NCI-H1092 treated with DMSO at 0.1 percent for 48 hours (cell line): ENCODE measurements around the gene CLEC16A.
"Not testable (repeated sequence)": the region's sequence is repeated elsewhere in the genome, so short reads cannot be mapped to it uniquely, and the experiment has no call there.

Experiments used
- DNase-seq: peaks from one replicate; lab custom pipeline; 2025; lab: John Stamatoyannopoulos, UW

CLEC16A gene

DNA sequence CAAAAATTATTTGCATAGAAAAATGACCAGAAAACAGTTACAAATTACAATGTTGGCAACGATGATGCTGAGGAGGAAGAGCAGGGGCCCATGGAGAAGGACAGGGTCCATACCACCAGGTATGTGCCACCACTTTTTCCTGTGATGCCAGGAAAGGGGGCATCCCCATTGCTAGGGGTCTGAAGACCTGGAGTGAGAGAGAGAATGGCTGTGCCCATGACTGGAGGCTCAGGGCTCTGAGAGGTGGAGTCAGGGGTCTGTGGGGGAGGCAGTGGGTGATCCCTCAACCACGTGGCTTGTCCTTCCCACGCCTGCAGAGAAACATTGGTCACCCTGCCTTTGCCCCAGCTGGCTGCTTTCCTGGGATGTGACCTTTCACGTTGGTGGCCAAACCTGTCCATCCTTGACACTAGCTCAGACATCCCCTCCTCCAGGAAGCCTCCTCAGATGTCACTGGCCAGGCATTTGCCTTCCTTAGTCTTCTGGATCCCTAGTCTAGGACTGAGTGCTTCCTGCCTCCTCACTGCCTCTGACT lies 260.2 kb downstream of the CLEC16A start:
- no peak for DNase-seq

- no peak for DNase-seq
Measured at GRCh38 chr16:11205065-11205699, 260.8 kb downstream of the CLEC16A start.

GRCh38 chr16:11205754-11206581 lies 261.6 kb downstream of the CLEC16A start:
- no peak for DNase-seq

DNA sequence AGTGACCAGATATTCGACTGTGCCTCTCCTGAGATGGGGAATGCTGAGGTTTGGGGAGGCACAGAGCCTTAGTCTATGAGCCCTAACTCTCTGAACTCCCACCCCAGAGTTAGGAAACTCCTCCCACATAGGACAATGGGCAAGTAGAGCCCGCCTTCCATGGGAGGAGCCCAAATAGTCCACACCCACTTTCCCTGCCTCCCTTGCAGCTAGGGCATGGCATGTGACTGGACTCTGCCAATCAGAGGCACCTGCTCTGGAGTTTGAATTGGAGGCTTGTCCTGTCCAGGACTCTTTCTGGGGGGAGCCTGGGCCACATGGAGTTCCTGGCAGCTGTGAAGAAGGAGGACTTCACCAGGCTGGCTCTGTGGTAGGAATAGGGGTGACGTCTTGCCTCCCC lies 263.3 kb downstream of the CLEC16A start:
- no peak for DNase-seq

DNA sequence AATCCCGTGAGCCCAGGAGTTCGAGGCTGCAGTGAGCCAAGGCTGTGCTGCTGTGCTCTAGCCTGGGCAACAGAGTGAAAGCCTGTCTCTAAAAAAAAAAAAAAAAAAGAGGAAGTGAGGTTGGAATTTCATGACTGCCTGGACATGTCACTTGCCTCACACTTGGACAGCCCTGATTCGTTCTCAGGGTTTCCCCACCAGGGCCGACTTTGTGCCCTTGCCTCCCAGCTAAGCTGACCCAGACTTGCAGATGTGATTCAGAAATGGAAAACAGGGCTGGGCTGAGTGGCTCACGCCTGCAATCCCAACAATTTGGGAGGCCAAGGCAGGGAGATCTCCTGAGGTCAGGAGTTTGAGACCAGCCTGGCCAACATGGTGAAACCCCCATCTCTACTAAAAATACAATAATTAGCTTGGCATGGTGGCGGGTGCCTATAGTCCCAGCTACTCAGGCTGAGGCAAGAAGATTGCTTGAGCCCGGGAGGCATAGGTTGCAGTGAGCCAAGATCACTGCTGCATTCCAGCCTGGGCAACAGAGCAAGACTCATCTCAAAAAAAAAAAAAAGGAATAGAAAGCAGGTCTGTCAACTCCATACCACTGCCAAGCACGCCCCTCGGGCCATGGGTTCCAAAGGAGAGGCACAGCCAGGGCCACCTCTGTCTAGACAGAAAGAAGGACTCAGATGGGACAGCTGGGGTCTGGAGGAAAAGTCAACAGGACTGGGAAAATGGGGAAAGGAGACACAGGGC lies 264.7 kb downstream of the CLEC16A start:
- no peak for DNase-seq

DNA sequence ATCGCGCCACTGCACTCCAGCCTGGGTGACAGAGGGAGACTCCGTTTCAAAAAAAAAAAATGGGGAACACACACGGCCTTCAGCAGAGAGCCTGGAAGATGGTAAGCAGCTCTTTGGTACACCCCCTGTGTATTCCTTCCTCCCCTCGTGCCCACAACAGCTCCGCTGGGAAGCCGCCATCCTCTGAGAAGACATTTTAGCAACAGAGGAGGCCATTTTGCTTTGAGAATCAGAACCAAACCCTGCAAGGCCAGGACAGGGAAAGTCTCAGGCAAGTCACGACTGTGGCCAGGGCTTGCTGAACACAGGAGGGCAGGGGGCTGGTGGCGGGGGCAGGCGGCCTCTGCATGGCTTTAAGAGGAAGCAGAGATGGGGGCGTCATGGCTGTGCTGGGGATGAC lies 265.9 kb downstream of the CLEC16A start:
- DNase-seq: no peak

GRCh38 chr16:11211061-11211976 lies 267.0 kb downstream of the CLEC16A start:
- DNase-seq: no peak

DNA sequence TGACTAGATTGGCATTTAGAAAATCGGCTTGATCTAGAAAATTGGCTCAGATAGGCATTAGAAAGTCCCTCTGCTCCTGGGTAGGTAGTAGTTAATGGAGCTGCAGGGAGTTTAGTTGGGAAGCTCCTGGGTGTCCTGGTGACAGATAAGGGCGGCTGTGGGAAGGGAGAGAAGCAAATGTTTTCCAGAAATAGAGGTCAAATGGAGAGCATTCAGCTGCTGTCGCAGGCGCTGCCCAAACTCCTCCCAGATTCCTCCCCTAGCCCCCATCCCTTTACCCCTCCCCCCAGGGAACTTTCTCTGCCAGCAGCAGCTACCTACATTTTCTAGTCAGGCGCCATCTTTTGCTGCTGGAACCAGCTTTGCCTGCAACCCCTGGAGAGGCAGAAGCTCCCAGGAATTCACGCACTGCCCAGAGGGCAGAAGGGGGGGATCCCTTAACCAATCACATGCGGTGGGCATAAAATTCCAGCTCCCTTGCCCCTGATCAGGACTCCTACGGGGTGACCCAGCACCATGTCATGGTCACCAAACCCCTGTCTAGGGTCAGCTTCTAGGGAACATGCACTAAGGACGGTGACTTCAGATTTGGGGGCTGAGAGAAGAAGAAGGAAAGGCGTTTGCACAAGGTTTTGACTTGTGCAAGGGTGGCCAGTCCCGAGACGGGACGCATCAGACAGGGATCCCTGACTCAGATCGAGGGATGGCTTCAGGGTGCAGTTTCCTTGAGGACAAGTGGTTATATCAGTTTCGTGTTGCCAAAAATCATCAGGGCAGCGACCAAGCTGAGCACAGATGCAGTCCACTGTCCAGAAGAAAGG lies 267.8 kb downstream of the CLEC16A start:
- no peak for DNase-seq

- no peak for DNase-seq
Measured at GRCh38 chr16:11212798-11213196, 268.4 kb downstream of the CLEC16A start.

DNA sequence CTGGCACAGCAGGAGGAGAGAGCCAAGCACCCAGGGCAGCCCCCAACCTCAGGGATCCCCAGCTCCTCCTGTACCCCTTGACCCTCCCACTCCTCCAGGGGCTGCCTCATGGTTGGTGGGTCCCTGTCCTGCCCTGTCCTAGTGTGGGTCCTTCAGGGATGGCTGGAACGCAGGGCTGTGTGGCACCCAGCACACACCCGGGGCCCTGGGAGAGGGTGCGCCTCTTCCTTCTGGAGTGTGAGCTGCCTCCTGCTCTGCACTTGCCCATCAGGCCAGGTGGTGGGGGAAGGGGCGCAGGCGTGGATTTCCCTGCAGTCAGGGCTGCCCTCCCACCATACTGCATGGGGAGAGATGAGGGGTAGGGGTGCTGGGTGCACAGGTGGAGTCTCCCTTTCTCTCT lies 269.0 kb downstream of the CLEC16A start:
- DNase-seq: no peak

DNA sequence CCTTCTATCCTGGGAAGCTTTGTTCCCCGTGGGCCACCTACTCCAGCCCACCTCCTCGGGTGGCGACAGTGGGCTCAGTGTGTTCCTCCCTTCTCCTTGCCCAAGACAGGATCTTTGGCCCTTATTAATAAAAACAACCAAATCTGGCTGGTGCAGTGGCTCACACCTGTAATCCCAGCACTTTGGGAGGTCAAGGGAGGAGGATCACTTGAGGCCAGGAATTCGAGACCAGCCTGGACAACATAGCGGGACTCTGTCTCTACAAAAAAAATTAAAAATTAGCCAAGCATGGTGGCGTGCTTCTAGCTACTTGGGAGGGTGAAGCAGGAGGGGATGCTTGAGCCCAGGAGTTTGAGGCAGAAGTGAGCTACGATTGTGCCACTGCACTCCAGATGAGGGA lies 269.4 kb downstream of the CLEC16A start:
- no peak for DNase-seq

DNA sequence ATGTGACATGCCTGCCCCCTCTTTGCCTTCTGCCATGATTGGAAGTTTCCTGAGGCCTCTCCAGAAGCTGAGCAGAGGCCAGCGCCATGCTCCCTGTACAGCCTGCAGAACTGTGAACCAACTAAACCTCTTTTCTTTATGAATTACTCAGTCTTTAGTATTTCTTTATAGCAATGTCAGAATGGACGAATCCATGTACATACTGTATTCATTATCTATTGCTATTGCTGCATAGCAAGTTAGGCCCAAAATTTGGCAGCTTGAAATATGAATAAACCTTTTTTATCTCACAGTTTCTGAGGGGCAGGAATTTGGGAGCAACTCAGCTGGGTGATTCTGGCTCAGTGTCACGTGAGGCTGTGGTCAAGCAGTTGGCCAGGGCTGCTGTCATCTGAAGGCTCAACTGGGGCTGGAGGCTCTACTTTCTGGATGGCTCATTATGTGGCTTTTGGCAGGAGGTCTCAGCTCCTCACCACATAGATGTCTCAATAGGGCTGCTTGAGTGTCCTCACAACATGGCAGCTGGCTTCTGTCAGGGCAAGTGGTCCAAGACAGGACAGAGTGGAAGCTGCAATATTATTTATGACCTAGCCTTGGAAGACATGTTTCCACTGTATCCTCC lies 271.7 kb downstream of the CLEC16A start:
- DNase-seq: no peak

DNA sequence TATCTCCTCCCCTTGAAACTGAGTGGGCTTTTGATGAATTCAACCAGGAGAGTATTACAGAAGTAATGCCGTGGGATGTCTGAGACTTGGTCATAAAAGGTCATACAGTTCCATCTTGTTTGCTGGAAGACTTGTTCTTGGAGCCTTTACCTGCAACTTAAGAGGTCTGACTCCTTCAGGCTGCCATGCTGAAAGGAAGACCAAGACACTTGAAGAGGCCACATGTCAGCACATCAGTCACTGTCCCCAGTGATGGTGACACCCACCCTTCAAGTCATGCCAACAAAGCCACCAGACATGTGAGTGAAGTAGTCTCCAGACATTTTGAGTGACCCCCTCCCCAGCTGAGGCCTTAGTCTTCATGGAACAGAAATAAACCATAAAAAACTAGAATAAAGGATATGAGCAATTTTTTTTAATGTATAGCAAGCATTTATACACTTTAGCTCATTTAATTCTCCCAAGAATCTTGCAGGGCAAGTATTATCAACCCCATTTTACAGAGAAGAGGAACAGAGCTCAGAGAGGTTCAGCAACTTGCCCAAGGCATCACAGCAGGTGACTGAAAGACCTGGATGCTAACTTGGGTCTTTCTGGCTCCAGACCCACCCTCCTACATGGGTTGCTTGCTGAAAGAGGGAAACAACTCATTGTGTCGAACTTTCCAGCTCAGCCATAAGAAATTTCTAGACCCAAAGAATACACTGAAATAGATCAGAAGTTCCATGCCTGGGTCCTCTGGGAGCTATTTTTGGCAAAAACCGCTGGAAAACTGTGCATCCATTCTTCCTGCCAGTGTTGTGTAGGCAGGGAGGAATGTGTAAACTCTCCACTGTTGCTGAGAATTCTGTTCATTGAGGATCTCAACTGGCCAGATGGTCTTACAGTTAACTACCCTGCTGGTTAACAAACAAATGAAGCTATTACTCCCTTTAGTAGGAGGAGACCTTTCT lies 273.6 kb downstream of the CLEC16A start:
- DNase-seq: no peak

- no peak for DNase-seq
Measured at GRCh38 chr16:11218604-11218962, 274.2 kb downstream of the CLEC16A start.

DNA sequence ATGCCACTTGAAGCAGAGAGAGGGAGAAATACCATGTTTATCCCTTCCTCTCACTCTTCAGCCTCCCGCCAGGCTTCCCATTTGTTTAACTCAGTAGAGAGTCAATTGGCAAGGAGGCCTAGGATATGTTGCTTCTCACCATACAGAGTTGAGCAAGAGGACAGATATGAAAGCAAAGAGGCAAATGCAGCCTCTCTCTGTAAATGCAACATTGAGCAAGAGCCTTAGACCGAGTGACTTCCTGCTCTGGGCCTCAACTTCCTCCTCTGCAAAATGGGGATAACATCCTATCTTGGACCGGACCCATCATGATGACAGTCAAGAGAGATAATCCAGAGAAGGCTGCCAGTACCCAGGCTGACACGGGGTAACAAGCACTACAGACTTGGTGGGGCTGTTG lies 274.8 kb downstream of the CLEC16A start:
- DNase-seq: no peak

GRCh38 chr16:11220507-11220906 lies 276.1 kb downstream of the CLEC16A start:
- DNase-seq: not testable (repeated sequence)

- no peak for DNase-seq
Measured at GRCh38 chr16:11224096-11224893, 279.9 kb downstream of the CLEC16A start.
